ENCODE data around the gene CNR2.

DNA sequence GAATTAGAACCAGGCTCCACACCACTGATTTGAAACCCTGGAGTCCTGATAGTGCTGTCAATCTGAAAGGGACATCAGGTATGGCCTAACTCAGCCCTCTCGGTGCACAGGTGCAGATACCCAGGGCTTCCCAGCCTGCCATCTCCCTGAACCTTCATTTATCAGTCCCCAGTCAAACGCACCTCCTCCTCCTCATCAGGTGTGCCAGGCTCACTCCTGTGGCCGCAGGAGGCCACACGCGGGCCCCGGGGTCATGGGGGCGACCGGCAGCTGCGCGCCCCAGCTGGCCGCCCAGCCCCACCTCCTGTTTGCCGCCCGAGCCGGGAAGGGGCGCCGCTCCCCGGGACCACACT lies 45.6 kb downstream of the CNR2 start:
- TF ChIP-seq POLR2A (IDR thresholded peaks at IDR 0.05; ENCODE audit: low read length) = no peak
- no peak for TF ChIP-seq GATA1 (IDR thresholded peaks at IDR 0.05; ENCODE audit: low read depth, low read length)

Measured in erythroblast (primary cell).